Measurements from ENCODE around the gene CA10.

CA10 gene

GRCh38 chr17:51661403-51661802 is 497.1 kb downstream of the CA10 start:
- in situ Hi-C loops (cut with MboI; ENCODE audit: low sequenced_read_pairs): no loop called here

GRCh38 chr17:51660266-51660665 is 498.2 kb downstream of the CA10 start:
- in situ Hi-C loops (cut with MboI; ENCODE audit: low sequenced_read_pairs): no loop called here

GRCh38 chr17:51657224-51657623 is 501.3 kb downstream of the CA10 start:
- in situ Hi-C loops (cut with MboI; ENCODE audit: low sequenced_read_pairs): no loop called here

GRCh38 chr17:51653878-51654277 is 504.6 kb downstream of the CA10 start:
- in situ Hi-C loops (cut with MboI; ENCODE audit: low sequenced_read_pairs): no loop called here

- in situ Hi-C loops (cut with MboI; ENCODE audit: low sequenced_read_pairs): no loop called here
These were observed 506.0 kb downstream of the CA10 start for GRCh38 chr17:51652529-51652928.

- in situ Hi-C loops (cut with MboI; ENCODE audit: low sequenced_read_pairs): no loop called here
These were observed 506.8 kb downstream of the CA10 start for GRCh38 chr17:51651513-51652298.

- in situ Hi-C loops (cut with MboI; ENCODE audit: low sequenced_read_pairs): no loop called here
These were observed 507.7 kb downstream of the CA10 start for GRCh38 chr17:51650772-51651171.

- in situ Hi-C loops (cut with MboI; ENCODE audit: low sequenced_read_pairs): no loop called here
These were observed 508.3 kb downstream of the CA10 start for GRCh38 chr17:51650202-51650601.

GRCh38 chr17:51647826-51648225 is 510.7 kb downstream of the CA10 start:
- in situ Hi-C loops (cut with MboI; ENCODE audit: low sequenced_read_pairs): no loop called here

- in situ Hi-C loops (cut with MboI; ENCODE audit: low sequenced_read_pairs): no loop called here
These were observed 511.4 kb downstream of the CA10 start for GRCh38 chr17:51647067-51647466.

- in situ Hi-C loops (cut with MboI; ENCODE audit: low sequenced_read_pairs): no loop called here
These were observed 512.0 kb downstream of the CA10 start for GRCh38 chr17:51646539-51646938.

GRCh38 chr17:51645056-51645455 is 513.5 kb downstream of the CA10 start:
- in situ Hi-C loops (cut with MboI; ENCODE audit: low sequenced_read_pairs): no loop called here

GRCh38 chr17:51643702-51644490 is 514.6 kb downstream of the CA10 start:
- in situ Hi-C loops (cut with MboI; ENCODE audit: low sequenced_read_pairs): no loop called here

GRCh38 chr17:51642029-51642428 is 516.5 kb downstream of the CA10 start:
- in situ Hi-C loops (cut with MboI; ENCODE audit: low sequenced_read_pairs): no loop called here

GRCh38 chr17:51640108-51640622 is 518.3 kb downstream of the CA10 start:
- in situ Hi-C loops (cut with MboI; ENCODE audit: low sequenced_read_pairs): no loop called here

- in situ Hi-C loops (cut with MboI; ENCODE audit: low sequenced_read_pairs): no loop called here
These were observed 519.5 kb downstream of the CA10 start for GRCh38 chr17:51638971-51639370.

- in situ Hi-C loops (cut with MboI; ENCODE audit: low sequenced_read_pairs): no loop called here
These were observed 522.2 kb downstream of the CA10 start for GRCh38 chr17:51636291-51636690.

GRCh38 chr17:51630101-51630671 is 528.3 kb downstream of the CA10 start:
- in situ Hi-C loops (cut with MboI; ENCODE audit: low sequenced_read_pairs): no loop called here

GRCh38 chr17:51629232-51629631 is 529.3 kb downstream of the CA10 start:
- in situ Hi-C loops (cut with MboI; ENCODE audit: low sequenced_read_pairs): no loop called here

- in situ Hi-C loops (cut with MboI; ENCODE audit: low sequenced_read_pairs): no loop called here
These were observed 530.7 kb downstream of the CA10 start for GRCh38 chr17:51627779-51628178.

GRCh38 chr17:51618476-51618875 is 540.0 kb downstream of the CA10 start:
- in situ Hi-C loops (cut with MboI; ENCODE audit: low sequenced_read_pairs): no loop called here

GRCh38 chr17:51617986-51618385 is 540.5 kb downstream of the CA10 start:
- in situ Hi-C loops (cut with MboI; ENCODE audit: low sequenced_read_pairs): no loop called here
